Ishikawa (cell line): Measurements from ENCODE around the gene TAF10.

Experiments
- CEBPB ChIP-seq: IDR thresholded peaks from 2 replicates; pipeline ENCODE4 v1.6.1; 2012
- CREB1 ChIP-seq: IDR thresholded peaks from 2 replicates; pipeline ENCODE4 v1.6.1; 2012; ENCODE audit warnings: low read depth
- EGR1 ChIP-seq: IDR thresholded peaks from 2 replicates; pipeline ENCODE4 v1.6.1; 2012
- EP300 ChIP-seq: IDR thresholded peaks from 2 replicates; pipeline ENCODE4 v1.6.1; 2012; ENCODE audit warnings: borderline replicate concordance
- FOXM1 ChIP-seq: IDR thresholded peaks from 2 replicates; pipeline ENCODE4 v1.6.1; 2012; ENCODE audit warnings: low read depth, borderline replicate concordance
- NFIC ChIP-seq: IDR thresholded peaks from 2 replicates; pipeline ENCODE4 v1.6.1; 2012
- RAD21 ChIP-seq: IDR thresholded peaks from 2 replicates; pipeline ENCODE4 v1.6.1; 2012; ENCODE audit warnings: low read depth
- TAF1 ChIP-seq: IDR thresholded peaks from 2 replicates; pipeline ENCODE4 v1.6.1; 2012; ENCODE audit warnings: low read depth, mild to moderate bottlenecking
- TCF12 ChIP-seq: IDR thresholded peaks from 2 replicates; pipeline ENCODE4 v1.6.1; 2012; ENCODE audit warnings: low read depth
- TEAD4 ChIP-seq: IDR thresholded peaks from 2 replicates; pipeline ENCODE4 v1.6.1; 2012
- USF1 ChIP-seq: IDR thresholded peaks from 2 replicates; pipeline ENCODE4 v1.6.1; 2012
- YY1 ChIP-seq: IDR thresholded peaks from 2 replicates; pipeline ENCODE4 v1.6.1; 2012; ENCODE audit warnings: low read depth
- ZBTB7A ChIP-seq: IDR thresholded peaks from 2 replicates; pipeline ENCODE4 v1.6.1; 2012; ENCODE audit warnings: low read depth
- TF ChIP-seq, protein P1 (sequence below): IDR thresholded peaks from 2 replicates; pipeline ENCODE4 v1.6.1; 2012
- TF ChIP-seq, protein P2 (sequence below): IDR thresholded peaks from 2 replicates; pipeline ENCODE4 v1.6.1; 2012; ENCODE audit warnings: low read depth, mild to moderate bottlenecking

Gene TAF10

DNA sequence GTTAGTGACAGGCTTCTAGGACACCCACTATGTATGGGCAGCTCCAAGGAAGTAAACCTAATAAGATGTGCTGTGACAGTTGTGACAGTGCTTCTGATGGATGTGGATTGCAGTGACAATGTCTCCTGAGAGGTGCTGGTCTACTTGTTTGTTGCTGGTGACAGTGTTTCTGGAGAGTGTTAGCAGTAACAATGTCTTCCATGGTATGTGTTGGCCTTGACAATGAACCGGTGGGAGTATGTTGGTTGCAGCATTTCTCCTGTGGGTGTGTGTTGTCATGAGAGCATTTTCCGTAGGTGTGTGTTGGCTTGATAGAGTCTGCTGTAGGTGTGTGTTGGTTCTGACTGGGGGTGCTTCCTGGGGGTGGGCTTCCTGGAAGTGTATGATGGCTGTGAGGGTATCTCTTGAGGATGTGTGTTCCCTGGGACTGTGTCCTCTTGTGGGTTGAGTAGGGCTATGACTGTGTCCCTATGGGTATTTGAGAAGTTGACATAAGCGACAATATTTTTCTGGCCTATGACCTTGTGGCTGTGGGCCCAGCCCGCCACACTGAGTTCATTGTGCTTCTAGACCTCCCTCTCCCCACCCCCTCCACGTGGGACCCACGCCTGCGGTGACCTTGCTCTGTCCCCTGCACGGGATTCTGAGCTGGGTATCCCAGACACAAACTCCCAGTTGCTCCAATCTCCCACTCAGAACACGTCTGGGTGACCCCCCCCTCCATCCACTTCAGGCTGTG lies 42.4 kb upstream of the TAF10 start:
- TF ChIP-seq EP300 (no peak), YY1 (no peak), FOXM1 (no peak), EGR1 (no peak), NFIC (no peak), CEBPB (no peak), USF1 (no peak), ZBTB7A (no peak), TCF12 (no peak), TAF1 (no peak), CREB1 (no peak)
- TF ChIP-seq, protein P1, sequence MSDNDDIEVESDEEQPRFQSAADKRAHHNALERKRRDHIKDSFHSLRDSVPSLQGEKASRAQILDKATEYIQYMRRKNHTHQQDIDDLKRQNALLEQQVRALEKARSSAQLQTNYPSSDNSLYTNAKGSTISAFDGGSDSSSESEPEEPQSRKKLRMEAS = no peak
- TF ChIP-seq, protein P2, sequence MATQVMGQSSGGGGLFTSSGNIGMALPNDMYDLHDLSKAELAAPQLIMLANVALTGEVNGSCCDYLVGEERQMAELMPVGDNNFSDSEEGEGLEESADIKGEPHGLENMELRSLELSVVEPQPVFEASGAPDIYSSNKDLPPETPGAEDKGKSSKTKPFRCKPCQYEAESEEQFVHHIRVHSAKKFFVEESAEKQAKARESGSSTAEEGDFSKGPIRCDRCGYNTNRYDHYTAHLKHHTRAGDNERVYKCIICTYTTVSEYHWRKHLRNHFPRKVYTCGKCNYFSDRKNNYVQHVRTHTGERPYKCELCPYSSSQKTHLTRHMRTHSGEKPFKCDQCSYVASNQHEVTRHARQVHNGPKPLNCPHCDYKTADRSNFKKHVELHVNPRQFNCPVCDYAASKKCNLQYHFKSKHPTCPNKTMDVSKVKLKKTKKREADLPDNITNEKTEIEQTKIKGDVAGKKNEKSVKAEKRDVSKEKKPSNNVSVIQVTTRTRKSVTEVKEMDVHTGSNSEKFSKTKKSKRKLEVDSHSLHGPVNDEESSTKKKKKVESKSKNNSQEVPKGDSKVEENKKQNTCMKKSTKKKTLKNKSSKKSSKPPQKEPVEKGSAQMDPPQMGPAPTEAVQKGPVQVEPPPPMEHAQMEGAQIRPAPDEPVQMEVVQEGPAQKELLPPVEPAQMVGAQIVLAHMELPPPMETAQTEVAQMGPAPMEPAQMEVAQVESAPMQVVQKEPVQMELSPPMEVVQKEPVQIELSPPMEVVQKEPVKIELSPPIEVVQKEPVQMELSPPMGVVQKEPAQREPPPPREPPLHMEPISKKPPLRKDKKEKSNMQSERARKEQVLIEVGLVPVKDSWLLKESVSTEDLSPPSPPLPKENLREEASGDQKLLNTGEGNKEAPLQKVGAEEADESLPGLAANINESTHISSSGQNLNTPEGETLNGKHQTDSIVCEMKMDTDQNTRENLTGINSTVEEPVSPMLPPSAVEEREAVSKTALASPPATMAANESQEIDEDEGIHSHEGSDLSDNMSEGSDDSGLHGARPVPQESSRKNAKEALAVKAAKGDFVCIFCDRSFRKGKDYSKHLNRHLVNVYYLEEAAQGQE = no peak

GRCh38 chr11:6653656-6654055 lies 41.6 kb upstream of the TAF10 start:
- TF ChIP-seq CEBPB = no peak
- TF ChIP-seq, protein P1 = no peak
- TF ChIP-seq, protein P2 = no peak
- no peak for TF ChIP-seq YY1
- TF ChIP-seq EGR1 = no peak
- no peak for TF ChIP-seq FOXM1
- no peak for TF ChIP-seq ZBTB7A
- no peak for TF ChIP-seq TEAD4
- no peak for TF ChIP-seq CREB1

DNA sequence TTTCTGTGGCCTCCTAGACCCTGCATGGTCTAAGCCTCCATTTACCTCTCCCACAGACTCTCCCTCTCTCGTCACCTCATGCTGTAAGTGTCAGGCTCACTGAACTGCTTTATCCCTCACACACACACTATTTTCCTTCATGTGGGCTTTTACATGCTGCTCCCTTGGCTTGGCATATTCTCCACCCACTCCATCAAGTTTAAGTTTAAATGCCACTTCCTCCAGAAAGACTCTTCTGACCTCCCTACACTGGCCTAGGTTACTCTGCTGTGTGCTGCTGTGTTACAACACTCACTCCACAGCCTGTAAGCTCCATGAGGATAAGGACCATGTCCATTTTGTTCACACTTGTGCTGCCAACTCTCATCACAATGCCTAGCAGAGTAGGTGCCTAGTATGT lies 41.1 kb upstream of the TAF10 start:
- TF ChIP-seq, protein P2 = no peak
- TF ChIP-seq EP300 (no peak), TCF12 (no peak), ZBTB7A (no peak), USF1 (no peak), TAF1 (no peak), YY1 (no peak), NFIC (no peak), CREB1 (no peak), EGR1 (no peak), RAD21 (no peak), FOXM1 (no peak), TEAD4 (no peak), CEBPB (no peak)
- TF ChIP-seq, protein P1 = no peak

GRCh38 chr11:6652182-6652581 lies 40.2 kb upstream of the TAF10 start:
- no peak for TF ChIP-seq USF1
- TF ChIP-seq RAD21 = no peak
- no peak for TF ChIP-seq EGR1
- no peak for TF ChIP-seq FOXM1
- TF ChIP-seq, protein P1 = no peak
- no peak for TF ChIP-seq TEAD4
- TF ChIP-seq CREB1 = no peak
- no peak for TF ChIP-seq ZBTB7A
- TF ChIP-seq, protein P2 = no peak
- TF ChIP-seq TCF12 = no peak
- TF ChIP-seq YY1 = no peak
- TF ChIP-seq EP300 = no peak
